ENCODE data around the gene RPS8. TPM values are rescaled to one million over a fixed set of nuclear protein-coding genes. Genes with fewer than 3 reads are reported as not detected.
"Not testable (repeated sequence)": the region's sequence is repeated elsewhere in the genome, so short reads cannot be mapped to it uniquely, and the experiment has no call there.

The RPS8 gene
- total RNA-seq, 1 experiment from 2014 or later: 2,019 TPM

DNA sequence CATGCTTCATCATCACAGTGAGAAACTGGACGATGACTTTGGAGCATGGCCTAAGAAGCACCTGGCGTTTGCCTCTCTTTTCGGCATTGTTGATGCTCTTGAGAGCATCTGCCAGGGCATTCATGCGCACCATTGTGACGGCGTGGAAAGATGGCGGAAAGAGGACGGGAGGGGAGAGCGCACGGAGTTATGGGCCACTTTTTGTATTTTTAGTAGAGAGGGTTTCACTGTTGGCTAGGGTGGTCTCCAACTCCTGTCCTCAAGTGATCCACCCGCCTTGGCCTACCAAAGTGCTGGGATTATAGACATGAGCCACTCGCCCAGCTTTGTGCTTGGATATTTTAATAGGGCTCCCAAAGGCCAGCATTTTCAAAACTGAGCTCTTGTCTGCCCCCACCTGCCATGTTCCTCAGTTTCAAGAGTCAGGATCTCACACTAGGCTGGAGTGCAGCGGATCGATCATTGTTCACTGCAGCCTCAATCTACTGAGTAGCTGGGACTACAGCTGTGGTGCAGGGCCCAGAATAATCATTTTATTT, 5.3 kb downstream of the RPS8 start:
- no peak for DNase-seq (ENCODE audit: low read depth)

DNA sequence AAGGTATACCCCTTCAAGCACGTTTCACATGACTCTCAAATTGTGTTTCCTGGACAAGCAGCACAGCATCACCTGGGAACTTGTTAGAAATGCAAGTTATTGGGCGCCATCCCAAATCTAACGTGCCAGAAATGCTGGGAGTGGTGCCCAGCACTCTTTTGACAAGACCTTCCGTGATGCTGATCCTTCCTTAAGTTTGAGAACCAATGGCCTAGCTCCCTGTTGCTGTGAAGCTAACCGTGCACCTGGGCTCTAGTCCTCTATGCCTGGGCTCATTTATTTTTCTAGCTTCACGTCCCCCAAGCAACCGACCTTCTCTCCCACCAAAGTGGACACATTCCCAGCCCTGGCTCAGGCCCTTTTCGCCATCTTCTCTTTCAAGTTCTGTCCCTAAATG, 8.4 kb downstream of the RPS8 start:
- no peak for DNase-seq (ENCODE audit: low read depth)

DNA sequence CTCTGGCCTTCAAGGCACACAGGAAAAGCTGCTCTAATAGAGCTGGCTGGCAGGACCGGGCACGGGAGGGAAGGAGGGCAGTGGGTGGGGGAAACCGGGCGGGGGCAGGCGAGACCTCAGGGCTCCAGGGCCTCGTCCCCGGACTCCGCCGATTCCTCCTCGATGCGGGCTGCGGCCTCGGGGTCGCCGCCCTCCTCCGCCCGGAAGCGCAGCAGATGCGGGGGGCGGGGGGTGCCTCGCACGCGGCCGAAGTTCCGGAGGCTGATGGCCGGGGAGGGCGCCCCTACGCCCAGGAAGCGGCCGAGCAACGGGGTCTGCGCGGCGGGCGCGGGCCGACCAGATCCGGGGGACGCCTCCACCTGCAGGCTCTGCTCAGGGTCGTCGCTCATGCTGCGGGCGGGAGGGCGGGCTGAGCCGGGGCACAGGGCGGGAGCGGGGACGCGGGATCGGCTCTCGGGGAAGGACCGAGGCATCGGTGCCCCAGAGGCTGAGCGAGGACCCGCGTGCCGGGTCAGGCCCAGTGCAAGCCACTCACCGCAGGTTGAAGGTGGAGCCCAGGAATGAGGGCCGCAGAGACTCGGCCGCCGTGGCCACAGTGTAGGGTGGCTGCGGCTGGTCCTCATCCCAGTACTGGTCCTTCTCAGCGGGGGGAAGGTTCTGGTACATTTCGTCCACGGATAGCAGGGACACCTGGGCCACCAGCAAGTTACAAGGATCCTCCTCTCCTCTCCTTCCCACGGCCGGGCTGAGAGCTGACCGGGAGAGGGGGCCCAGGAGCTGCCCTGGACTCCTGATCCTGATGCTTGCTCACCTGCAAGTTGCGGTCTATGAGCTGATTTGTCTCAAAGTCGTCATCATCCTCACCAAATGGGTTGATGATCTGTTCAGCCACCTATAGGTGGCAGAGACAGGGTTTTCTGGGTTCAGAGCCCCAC, 9.0 kb downstream of the RPS8 start:
- DNase-seq (ENCODE audit: low read depth): no peak

DNA sequence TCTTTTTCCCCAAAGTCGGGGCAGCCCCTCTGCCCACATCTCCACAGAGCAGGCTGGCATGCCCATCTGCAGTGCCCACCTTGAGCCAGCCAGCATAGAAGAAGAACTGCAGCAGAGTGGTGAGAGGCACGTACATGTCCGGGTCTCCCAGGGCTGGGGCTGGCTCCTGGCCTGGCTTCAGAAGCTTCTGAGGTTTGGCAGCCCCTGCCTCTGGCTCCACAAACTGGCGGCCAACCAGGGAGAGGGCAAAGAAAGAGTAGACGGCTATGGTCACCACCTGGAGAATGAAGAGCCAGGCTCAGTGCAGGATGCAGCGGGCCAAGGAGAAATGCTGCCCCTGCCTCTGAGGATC, 9.7 kb downstream of the RPS8 start:
- DNase-seq (ENCODE audit: low read depth): no peak

DNA sequence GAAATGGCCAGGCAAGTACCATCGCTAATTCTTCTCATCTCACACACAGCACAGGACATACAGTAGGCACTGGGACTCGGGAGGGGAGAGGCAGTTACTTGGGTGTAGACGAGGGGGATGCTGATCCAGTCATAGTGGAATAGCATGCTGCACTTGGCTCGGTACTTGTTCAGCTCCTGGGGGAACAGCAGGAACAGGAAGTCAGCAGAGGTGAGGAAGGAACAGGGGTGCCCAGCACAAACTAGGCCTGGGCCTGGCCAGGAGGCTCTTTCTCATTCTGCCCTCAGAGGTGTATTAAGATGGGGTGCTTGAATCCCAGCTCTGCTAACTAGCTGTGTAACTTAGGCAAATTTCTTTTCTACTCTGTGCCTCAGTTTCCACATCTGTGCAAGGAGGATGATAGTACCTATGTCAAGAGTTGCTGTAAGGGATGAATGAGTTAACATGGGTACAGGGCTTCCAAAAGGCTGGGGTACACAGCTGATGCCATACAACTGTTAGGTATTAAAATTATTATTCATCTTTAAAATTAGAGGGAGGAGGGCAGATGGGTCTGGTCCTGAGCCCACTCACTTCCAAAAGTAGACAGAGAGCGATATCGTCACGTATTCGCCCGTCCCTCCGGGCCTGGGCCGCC, 10.3 kb downstream of the RPS8 start:
- DNase-seq (ENCODE audit: low read depth): no peak

DNA sequence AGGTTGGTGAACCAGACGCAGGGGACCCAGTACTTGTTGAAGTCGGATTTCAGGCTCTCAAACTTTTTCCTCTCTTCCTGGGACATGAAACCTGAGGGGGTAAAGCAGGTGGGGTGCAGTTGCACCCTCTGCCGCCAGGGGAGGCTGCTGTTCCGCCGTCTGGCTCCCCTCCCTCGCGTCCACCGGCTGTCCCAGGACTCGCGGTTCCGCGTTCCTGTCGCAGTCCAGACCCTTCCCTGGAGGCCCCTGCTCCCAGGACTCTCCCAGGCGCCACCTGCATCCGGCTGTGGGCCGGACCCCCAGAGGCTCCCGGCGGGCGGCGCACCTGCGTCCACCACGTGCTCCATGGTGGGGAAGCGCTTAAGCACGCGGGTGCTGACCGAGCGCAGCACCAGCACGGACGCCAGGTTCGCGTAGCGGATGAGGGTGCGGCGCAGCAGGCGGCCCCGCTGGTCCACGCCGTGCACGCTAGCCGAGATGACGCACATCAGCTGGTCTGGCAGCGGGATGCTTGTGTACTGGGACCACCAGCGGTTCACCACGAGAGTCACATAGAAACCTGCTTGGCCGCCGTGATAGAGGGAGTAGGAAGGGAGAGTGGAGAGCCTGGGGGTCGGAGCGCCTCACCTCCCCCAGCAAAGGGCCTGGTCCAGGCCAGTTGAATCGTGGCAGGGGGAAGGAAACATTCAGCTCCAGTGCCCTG, 10.9 kb downstream of the RPS8 start:
- DNase-seq (ENCODE audit: low read depth): no peak

DNA sequence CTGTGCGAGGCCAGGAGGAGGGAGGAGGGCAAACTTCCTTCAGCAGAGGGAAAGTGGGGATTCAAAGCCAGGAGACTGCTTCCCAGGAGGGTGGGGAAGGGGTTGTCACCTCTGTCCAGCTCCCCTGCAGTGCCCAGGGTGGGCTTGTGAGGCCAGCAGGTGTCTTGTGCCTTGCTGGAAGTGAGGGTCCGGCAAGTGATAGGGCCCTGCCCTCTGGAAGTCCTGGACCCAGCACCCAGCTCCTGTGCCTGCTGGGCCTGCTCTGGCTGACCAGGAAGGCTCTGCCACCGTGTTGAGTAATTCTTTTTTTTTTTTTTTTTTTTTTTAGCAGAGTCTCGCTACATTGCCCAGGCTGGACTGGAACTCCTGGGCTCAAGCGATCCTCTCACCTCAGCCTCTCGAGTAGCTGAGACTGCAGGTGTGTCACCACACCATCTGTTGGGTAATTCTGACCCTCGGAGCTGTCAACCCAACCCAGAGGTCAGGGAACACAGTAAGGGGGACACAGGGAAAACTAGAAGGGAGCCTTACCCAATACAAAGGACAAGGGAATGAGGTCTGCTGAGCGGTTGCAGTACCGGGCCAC, 11.6 kb downstream of the RPS8 start:
- DNase-seq (ENCODE audit: low read depth): no peak

DNA sequence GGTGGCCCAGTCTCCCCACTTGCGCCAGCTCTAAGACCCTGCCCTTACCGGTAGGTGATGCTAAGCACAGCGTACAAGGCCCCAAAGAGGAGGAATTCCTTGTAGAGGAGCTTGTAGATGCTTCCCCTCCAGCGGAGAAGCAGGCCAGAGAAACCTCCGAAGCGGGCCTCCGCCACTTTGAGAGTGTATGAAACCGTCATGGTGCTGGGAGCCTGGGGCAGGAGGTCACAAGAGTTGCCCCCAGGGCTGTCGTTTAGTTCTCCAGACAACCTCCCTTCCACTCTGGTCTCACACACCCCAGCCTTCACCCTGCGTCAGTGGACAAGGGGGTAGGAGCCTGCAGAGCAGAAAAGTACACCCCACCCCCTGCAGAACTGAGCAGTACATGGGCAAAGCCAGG, 12.2 kb downstream of the RPS8 start:
- DNase-seq (ENCODE audit: low read depth): no peak

DNA sequence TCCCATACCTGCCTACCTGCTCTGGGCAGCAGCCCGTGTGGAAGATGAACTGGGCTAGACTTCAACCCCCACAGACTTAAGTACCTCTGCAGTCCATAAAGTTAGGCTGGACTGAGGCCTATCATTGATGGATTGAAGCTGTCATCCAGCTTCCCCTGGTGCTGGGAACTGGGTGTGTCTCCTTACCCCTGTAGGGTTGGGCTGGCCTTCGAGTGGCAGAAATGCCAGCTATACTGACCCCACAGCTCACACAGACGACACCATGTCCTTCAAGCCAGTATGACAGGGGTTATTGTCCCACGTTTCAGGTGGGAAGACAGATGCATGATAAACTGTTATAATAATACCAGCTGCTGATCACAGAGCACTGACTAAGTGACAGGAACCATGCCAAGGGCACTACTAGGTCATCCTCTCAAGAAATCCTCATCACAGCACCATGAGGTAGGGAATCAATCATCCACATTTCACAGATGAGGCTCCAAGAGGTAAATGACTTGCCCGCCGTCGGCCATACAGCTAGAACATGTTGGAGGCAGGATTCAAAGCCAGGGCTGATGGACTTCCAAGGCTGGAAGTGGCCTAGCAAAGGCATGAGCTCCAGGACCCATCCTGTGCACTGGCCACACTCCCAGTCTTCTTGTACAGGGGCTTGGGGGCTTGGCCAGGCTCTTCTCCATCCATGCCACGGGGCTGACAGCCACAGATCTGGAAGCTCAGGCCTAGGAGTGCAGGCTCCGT, 12.9 kb downstream of the RPS8 start, which contains the start of gene BEST4:
TSS of gene BEST4 (minus strand) at position 51 of the 741 bp plus-strand sequence. CDS start 465 bp downstream, outside the sequence.
- DNase-seq (ENCODE audit: low read depth): no peak

DNA sequence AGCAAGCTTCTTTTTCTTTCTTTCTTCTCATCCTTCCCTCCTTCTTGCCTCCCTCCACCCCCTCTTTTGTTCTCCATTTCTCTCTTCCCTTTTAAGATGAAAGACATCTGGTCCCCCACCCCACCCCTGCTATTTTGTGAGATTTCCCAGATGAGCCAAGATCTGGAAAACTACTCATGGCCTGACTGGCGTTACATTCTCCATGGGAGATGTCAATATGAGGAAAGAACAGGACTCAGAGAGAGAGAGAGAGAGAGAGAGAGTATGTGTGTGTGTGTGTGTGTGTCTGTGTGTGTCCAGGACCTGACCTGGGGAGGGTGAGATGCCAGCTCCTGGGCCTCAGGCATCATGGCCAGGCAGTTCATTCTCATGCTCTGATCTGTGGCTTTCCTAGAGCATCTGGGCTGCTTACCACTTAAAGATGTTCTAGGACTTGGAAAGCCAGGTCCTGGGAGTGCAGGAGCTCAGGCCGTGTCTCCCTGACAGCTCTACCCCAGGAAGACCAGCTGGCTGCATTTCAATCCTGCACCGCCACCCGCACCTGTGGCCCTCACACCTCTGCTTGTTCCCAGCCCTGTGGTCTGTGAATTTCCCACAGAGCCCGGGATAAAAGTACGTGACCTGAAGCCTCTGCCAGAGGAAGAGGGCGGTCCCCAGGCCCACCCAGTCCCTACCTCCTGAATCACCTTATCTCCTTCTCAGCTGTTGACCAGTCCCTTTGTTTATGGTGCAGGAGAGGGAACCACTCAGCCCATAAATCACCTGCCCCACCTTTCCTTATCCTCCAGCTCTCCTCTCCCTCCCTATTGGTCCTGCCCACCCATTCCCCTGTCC, 15.8 kb downstream of the RPS8 start:
- no peak for DNase-seq (ENCODE audit: low read depth)

DNA sequence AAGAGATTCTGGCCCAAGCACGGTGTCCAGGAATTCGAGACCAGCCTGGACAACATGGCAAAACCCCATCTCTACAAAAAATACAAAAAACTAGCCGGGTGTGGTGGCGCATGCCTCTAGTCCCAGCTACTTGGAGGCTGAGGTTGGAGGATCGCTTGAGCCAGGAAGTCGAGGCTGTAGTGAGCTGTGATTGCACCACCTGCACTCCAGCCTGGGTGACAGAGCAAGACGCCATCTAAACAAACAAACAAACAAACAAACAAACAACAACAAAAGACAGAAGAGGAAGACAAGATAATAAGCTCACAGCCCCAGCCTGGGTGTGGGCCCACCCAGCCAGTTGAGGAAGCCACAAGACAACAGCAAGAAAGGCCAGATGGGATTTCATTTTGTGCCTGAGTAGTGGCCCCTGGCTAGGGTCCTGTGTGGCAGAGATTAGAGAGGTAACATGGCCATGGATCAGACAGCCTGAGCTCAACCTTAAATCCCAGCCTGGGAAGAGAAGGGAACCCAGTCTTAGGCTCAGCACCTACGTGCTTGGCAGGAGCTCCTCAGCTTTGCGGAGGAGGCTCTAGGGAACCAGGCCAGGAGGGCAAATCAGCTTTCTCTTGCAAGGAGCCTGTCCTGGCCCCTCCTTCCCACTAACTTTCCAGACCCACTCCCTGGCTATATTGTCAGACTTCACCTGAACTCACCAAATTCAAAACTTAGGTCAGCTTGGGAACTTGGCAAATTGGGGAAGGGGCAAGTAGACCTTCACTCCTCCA, 17.6 kb downstream of the RPS8 start:
- DNase-seq (ENCODE audit: low read depth): no peak

DNA sequence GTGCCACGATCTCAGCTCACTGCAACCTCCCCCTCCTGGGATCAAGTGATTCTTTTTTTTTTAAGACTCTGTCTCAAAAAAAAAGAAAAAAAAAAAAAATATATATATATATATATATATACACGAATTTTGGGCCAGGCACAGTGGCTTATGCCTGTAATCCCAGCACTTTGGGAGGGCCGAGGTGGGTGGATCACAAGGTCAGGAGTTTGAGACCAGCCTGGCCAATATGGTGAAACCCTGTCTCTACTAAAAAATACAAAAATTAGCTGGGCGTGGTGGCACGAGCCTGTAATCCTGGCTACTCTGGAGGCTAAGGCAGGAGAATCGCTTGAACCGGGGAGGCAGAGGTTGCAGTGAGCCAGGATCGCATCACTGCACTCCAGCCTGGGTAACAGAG, 22.5 kb downstream of the RPS8 start:
- not testable (repeated sequence) for DNase-seq (ENCODE audit: low read depth)

DNA sequence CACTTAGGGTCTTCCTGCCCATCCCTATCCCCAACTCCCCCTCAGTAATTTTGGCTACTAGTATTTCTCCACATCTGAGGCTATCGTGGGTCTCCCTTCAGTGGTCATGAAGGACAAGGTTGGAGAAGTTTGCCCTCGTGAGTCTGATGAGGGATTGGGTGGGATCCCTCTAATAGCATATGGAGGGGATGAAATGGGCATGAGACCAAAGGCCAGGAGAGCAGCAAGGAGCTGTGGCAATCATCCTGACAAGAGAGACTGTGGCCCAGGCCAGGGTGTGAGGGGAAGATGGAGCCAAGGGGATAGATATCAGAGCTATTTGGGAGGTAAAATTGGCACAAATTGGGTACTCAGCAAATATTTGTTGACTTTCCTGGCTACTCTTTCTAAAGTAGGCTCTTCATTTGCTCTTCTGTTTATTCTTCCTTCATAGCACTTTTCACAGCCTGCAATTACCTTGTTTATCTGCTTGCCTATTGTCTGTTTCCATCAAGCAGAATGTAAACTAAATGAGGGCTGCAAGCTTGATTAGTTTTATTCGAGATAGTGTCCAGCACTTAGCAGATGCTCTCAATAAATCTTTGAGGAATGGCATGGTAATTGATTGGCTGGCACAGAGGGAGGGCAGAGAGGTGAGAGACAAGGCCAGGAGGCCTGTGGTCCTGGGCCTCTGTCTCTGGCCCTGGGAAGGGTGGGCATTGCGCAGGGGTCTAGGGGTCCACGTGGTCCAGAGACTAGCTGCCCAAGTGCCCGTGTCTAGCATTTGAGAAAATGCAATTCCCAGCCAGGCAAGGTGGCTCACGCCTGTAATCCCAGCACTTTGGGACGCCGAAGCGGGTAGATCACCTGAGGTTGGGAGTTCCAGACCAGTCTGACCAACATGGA, 23.4 kb downstream of the RPS8 start:
- no peak for DNase-seq (ENCODE audit: low read depth)

DNA sequence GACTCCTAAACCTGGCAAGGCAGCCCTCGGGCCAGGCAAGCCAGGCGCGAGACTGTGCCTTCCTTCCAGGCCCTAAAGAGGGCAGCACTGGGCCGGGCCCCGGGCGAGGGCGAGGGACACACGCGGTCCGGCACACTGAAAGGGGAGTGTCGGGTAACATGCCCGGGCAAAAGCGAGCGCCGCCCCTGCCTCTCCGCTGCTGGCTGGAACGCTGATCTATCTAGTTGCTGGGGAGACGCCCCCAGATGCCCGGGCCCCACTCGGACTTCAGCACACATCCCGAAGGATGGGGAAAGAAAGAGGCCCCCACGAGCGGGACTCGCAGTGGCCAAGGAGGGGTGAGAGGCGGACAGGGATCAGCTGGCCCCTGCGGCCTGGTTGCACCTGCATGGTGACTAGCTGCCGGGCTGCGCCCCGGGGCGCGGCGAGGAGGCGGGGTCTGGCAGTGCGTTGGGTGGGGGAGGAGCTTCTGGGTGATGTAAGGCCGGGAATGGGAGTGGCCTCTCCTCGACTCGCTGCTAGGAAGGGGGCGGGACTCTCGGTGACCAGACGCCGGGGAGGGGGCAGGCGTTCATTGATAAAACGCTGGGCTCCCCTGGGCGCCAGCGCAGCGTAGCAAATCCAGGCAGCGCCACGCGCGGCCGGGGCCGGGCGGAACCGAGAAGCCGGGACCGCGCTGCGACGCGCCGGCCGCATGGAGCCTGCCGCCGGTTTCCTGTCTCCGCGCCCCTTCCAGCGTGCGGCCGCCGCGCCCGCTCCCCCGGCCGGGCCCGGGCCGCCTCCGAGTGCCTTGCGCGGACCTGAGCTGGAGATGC, 24.6 kb downstream of the RPS8 start, which contains the start of gene PLK3:
TSS of gene PLK3 (plus strand) at position 608 of the 815 bp plus-strand sequence. CDS start at position 695, 87 bp downstream.
- peak; percentile 97 for DNase-seq (ENCODE audit: low read depth)

DNA sequence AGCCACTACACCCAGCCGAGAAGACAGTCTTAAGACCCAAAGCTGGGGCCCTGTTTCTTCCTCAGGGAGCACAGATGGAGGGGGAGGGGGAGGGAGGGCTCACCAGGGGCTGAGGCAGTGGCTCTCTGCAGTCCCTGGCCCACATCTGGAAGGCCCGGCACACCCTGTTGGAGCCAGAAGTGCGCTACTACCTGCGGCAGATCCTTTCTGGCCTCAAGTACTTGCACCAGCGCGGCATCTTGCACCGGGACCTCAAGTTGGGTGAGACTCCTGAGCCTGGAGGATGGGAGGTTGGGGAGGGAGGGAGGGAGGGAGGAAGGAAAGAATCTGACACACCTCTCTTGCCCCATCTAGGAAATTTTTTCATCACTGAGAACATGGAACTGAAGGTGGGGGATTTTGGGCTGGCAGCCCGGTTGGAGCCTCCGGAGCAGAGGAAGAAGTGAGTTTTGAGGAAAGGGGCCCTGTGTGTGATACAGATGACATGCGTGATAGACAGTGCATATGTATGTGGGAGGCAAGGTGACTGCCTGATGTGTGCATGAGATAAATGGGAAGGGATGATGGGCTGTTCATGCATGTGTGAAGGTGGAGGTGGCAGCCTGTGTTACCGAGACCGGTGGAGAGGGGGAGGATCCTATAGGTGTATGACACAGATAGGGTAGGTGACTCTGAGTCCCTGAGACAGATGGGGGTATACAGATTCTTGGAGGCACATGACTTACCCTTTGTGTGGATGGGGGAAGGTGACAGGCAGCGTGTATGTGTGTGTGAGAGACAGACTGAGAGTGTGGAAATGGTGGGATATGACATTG, 26.4 kb downstream of the RPS8 start:
- no peak for DNase-seq (ENCODE audit: low read depth)

DNA sequence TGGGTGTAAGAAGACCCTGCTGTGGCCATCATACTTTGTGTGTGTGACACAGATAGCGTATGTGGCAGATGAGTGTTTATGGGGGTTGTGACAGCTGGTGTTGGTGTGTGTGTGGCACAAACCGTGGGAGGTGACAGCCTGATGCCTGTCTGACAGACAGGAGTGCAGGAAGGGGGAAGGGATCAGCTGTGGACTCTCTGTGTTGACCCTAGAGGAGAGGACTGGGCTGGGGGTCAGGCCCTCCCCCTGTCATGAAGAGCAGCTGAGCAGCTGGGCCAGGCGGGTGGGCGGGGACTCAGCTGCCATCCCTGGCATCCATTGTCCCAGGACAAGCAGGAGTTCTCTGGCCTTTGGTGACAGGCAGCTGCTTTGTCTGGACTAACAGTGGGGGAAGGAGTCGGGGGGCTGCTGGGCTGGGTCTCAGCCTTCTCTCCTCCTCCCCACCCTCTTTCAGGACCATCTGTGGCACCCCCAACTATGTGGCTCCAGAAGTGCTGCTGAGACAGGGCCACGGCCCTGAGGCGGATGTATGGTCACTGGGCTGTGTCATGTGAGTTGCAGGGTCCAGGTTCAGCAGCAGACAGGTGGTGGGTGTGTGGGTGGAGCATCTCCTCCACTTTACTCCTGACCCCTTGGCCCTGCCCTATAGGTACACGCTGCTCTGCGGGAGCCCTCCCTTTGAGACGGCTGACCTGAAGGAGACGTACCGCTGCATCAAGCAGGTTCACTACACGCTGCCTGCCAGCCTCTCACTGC, 27.1 kb downstream of the RPS8 start:
- peak; percentile 75 for DNase-seq (ENCODE audit: low read depth)

Measured in LHCN-M2 (cell line).